HUDEP-2 (cell line): Measurements from ENCODE around the gene ANKS6.
A peak's percentile ranks its signal among the peaks of the same experiment; 100 is the strongest.

Experiments used
- DNase-seq, 76 experiments: peaks; one replicate each; lab custom pipeline; 2025; ENCODE audit not compliant: unreplicated experiment in 76 of 76; lab: John Stamatoyannopoulos, UW

Gene ANKS6

DNA sequence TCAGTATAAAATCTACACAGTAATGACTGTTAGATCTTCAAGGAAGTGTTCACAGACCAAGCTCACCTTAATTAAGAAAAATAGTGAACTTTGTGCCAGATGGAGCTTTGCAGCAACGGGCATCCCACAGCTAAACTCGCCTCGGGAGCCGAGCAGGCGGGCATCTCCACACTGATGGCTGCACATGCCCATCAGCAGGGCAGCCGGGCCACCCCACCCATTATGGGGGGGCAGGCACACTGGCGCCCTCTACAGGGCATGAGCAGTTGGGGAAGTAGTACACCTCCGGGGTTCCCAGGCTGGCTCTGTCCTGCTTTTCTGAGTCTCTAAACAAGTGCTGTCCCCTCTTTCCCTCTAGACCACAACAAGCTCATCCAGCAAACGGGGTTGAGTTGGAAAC, 21.6 kb downstream of the ANKS6 start:
- DNase-seq, result peak in 17 of 76 experiments; percentile 2 to 38 (median 7)

DNA sequence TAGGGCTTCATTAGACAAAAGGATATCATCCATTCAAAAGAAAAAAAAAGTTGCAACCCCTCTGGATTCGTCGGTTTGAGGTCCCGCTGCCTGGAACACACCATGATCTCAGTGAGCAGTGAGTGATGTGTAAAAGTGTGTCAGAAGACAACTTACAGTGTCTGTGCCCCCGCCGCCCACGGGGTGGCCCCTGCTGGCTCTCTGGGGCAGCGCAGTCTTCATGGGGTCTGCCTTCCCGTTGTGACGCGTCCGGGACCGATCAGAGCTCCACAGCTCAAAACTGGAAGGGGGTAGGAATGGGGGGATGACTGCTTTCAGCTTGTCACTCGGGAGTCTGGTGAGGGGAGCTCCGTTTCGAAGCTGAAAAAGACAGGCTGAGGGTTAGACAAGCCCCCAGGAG, 22.6 kb downstream of the ANKS6 start:
- DNase-seq, result no peak

DNA sequence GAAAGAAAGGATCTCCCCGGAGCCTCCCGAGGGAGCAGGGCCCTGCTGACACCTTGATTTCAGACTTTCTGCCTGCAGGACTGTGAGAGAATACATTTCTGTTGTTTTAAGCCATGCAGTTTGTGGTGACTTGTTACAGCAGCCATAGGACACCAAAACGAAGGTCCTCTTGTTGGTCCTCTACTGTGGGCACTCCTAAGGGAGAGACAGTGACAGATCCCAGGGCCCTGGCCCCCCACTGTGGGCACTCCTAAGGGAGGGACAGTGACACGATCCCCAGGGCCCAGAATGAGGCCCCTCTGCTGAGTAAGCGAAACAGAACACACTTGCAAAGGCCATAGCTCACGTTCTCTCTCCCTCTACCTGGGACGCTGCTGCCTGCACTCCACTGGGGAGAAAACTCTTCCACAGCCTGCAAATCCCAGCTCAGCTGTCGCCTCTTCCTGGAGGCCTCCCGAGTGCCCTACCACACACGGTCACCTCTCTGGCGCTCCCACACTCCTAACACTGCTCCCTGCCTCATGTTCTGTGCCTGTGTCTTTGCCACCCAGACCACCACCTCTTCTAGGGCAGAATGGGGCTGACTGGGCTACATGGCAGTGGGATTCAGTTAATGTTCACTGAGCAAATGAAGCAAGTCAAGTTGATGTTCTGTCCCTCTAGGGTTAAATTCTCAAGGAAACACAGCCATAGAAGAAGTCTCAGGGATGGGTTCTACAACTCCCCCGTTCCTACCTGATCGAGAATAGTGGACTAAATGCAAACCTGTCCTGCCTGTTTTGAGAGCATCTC, 23.8 kb downstream of the ANKS6 start:
- no peak for DNase-seq

DNA sequence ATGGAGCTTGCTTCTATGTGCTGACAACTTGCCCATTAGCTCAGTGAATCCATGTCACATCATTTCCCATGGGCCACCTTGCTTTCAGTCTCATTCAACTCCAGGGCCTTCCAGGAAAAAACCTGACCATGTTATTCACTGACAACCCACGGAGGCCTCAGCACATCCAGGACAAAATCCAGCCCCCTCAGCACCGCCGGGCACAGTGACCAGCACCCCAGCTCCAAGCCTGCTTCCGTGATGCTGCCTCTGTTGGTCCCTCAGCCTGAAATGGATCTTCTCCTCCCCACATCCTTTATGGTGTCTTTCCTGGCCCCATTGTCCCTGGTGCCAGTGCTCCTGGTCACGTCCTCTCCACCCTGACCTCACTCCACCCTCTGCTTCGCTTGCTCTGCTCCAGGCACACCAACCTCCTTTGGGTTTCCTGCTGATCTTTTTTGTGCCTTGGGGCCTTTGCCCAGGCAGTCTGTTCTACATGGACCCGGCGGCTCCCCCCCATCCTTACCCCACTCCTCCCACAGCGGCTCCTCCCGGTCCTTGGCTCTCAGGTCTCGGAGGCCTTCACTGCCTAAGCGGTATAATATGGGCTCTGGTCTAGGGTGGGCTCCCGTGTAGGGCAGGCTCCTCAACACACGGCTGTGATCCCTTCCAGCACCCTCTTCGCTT, 25.0 kb downstream of the ANKS6 start:
- DNase-seq, result no peak

DNA sequence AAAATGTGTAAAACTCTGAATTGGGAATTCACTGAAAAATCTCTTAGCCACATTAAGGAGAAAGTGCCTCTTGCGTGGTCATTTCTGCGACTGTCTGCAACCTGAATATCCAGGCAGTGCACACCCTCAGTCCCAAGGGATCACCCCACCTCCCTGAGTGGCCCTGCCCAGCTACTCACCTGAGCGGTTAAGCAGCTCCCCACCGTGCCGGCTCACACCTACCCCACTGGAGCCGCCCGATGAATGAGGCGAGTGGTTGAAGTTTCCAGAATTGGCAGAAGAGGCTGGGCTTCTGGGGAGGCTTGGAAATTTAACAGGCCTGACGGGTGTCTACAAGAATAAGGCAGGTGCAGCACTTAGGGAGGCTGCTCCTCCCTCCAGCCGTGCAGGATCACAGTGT, 25.6 kb downstream of the ANKS6 start:
- DNase-seq, result no peak

DNA sequence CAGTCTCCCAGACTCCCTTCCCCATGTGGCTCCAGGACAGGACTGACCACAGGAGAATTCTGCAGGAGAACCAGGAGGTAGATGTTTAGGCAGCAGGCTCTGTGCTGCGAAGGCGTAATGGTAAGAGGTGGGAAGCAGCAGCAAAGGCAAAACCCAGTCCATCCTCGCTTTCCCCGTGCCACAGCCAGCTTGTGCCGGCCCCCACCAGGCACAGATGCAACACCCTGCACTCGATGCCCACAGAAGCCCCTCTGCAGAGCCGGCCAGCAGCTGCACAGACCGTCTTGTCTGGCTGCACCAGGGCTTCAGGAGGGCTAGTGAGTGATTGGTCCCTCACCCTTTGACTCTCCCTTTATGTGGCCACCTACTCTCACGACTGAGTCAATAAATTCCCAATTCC, 28.0 kb downstream of the ANKS6 start:
- no peak for DNase-seq

DNA sequence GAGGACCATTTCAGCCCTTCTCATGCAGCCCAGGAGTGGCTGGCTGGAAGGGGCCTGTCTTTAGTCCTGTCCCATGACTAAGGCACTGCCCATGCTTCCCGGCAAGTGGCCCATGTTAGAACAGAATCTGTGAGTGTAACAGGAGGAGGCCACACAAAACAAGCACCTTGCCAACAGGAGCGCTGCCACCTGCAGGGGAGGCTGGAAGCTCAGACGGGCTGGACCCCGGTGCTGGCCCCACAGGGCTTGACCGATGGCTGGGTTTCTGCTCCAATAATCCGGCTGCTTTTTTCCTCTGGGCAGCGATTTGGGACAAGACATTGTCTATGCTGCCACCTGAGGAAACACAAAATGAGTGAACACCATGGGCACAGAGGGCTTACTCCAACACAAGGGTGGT, 28.4 kb downstream of the ANKS6 start:
- no peak for DNase-seq

DNA sequence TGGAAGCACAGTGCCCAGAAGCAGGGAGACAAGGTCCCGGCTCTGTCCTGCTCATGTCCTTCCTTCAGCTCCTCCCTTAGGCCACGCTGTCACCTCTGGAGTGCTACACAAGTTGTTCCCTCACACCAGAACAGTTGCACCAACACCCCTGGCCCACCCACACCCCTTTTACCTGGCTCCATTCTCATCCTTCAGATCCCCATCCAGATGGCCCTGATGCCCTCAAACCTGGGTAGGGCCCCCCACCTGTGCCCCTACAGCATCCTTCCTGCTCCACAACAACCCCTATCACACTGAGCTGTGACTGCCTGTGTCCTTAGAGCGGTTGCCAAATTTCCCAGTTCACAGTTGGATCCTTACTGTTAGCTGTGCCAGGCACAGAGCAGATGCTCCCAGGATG, 29.2 kb downstream of the ANKS6 start:
- DNase-seq, result no peak

DNA sequence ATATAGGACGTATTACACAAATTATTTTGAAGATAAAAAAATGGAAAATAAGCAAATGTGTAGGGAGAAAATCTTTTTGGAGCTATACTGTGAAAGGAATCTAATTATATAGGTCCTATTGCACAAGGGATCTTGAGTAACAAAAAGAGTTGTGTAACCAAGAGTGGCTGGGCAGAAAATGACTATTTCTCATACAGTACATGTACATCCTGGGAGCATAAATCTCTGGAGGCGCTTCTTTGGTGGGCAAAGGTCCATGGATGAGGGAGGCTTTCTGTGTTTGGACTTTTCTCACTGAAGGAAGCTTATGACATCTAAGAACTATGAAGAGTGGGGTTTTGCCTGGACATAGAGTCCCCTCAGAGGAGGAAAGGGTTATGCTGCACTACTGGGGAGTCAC, 29.8 kb downstream of the ANKS6 start:
- no peak for DNase-seq

DNA sequence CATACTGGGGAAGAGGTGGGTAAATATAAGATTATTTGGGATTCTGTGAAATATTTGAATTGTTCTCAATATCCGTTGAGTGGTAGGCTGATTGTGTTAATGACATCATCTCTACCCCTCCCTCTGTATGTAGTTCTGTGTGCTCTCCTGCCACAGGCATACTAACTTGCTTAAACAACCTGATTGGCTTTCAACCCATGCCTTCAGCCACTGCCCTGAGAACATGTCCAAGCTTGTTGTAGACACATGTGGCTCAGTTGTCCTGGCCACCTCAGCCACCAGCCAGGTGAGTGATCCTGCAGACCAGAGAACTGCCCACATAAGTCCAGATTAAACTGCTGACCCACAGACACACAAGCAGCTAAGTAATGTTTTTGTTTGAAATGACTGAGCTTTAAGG, 31.1 kb downstream of the ANKS6 start:
- no peak for DNase-seq

DNA sequence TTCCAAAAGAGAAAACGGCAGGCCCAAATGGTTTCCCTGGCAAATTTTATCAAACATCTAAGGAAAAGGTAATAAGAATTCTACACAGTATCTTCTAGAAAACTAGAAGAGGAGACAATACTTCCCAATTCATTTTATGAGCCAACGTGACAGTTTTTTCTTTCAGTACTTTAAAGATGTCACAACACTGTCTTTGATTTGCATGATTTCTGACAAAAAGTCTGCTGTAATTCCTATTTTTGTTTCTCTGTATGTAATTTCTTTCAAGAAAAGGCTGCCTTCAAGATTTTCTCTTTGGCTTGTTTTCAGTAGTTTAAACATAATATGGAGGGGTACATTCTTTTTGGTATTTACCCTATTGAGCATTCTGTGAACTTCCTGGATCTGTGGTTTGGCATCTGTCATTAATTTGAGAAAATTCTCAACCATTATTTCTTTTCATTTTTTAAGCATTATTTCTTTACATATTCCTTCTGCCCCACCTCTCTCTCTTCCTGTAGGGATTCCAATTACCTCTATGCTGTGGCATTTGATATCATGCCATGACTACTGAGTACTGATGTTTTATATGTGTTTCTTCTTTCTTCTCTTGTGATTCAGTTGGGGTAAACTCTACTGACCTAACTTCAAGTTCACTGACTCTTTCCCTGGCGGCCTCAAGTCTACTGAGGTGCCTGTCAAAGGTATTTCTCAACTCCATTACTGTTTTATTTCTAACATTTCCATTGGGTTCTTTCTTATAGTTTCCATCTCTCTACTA, 32.2 kb downstream of the ANKS6 start:
- DNase-seq, result no peak

DNA sequence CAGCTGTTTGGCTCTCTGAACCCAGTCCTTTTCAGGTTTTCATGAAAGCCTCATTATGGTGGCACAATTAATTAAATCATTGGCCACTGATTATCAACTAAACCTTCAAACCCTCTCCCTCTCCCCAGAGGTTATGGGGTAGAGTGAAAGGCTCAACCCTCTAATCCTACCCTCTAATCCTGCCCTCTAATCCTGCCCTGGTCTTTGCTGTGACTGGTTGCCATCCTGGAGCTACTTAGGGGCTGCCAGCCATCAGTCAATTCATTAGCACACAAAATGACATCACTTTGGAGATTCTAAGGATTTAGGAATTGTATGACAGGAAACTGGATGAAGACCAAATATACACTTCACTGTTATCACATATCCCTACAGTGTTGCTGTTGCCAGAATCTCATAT, 36.1 kb downstream of the ANKS6 start:
- no peak for DNase-seq

DNA sequence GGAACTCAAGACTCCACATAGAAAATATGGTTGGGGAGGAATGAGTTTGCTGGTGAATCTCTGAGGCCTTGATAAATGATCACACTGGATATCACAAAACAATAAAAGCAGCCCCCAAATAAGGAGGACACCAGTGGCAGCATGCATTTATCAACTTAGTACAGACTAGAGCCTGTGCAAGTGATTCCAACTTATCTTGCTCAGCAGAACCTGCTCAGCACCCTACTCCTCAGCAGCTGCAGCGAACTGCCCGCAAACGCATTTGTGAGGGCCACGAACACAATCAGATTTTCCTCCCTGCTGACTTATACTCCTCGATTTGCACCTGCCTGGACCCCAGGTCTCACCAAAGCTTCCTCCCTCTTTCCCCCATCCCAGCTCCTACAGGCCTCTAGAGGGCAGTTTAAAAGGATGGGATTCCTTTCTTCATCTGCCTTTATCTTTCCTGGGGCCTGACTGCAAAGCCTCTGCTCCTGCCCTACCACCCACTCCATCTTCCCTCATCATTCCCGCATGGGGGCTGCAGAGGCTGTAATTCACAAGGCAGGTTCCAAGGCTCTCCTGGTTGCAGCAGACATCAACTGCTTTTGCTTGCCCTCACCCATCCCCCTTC, 41.2 kb downstream of the ANKS6 start:
- no peak for DNase-seq

DNA sequence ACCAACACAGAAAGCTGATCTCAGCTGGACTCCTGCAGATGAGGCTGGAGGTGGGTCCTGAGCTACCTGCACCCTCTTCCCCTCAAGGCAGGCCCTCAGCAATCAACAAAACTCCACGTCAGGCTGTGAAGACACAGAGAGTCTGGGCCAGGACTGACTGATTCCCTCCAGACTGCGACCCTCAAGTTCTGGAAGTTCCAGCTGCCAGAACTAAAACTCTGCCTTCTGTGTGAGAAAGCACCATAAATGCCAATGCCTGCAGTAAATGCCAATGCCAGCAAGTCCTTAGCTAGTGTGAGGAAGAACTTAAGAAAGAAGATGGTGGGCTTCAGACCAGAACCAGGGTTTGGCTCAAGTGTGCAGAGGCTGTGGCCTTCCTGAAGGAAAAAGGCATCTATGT, 45.1 kb downstream of the ANKS6 start:
- no peak for DNase-seq

DNA sequence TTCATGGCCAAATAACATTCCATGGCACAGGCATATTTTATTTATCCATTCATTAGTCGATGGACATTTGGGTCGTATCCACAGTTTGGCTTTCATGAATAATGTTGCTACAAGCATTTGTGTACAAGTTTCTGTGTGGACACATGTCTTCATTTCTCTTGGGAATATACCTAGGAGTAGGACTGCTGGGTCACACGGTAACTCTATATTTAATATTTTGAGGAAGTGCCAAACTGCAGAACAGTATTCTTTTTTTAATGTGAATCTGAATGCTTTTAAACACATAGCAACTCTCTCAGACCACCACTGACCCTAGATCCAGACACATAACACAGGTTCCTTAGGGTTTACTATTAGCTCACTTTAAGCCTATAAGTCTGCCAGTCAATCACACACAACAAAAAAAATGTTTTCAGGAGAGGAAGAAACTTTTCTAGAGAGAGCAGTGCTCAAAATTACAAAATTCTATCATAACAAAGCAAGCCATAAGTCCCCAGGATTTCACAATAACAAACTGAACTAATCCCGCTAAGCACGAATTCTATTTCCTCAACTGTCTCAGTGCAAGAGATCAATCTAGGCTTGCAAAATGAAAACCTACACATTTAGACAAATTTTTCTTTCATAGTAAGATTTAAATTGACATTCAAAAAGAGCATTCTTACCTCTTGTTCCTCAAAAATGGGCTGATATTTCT, 45.8 kb downstream of the ANKS6 start:
- no peak for DNase-seq

DNA sequence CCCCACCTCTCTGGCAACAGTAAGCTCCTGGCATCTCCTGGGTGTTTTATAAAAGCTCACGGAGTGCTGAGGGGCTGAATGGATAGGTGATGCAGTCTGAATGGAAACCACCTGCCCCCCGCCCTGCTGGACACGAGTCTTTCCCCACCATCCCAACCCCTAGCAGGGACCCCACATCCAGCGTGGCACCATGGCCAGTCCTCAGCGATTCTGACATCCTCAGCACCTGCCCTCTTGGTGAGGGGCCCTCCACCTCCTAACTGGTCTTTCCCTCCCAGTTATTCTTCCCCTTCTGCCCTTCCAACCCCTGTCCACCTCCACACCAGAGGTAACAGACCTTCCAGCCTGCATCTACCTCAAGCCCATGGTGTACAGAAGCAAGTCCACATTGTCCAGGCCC, 48.9 kb downstream of the ANKS6 start:
- no peak for DNase-seq

DNA sequence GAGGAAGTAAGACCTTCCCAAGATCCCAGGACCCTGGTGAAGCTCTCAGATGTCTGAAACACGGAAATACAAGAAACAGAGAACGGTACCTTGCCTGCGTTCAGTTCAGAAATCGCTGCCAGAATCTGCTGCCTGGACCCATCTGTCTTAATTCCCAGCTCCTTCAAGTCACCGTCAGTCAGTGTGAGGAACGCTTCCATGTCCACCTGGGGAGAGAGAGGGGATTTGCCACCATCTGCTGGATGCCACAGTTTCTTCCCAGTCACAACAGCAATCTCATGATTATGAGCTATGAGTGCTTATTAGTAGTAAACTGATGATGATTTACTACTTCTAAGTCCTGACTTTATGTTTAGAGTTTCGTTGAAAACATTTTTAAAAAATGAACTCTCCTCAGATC, 50.9 kb downstream of the ANKS6 start:
- no peak for DNase-seq

DNA sequence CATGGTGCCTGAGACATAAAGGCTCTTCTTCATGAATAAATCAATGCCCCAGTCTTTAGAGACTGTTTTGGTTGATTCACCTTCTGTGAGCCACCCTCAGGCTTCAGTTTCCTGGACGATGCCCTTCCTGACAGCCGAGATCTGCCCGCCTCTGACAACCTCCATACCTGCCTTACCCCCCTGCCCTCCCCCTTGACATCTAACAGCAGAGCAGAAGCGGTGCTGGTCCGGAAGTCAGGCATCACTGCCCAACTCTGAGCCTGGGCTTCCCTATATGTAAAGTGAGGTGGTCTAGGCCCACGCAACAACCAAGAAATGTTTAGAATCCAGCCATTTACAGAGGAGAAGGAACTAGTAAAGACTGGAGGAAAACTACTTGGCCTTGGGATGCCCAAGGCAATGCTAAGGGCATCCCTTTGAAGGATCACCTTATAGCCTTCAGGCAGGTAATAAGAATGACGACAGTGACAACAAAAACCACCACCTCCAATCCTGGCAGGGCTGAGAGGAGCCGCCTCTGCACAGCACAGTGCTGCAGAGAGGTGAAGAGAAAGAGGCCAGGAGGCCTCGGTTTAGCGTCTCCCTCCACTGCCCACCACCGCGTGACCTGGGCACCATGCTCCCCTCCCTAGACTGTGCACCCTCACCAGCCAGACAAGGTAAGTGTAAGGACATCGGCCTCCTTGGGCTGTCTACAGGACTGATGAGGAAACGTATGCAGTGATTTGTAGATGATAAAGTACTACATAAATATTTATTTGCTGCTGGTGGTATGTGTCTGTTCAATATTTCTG, 52.3 kb downstream of the ANKS6 start:
- DNase-seq, result no peak

DNA sequence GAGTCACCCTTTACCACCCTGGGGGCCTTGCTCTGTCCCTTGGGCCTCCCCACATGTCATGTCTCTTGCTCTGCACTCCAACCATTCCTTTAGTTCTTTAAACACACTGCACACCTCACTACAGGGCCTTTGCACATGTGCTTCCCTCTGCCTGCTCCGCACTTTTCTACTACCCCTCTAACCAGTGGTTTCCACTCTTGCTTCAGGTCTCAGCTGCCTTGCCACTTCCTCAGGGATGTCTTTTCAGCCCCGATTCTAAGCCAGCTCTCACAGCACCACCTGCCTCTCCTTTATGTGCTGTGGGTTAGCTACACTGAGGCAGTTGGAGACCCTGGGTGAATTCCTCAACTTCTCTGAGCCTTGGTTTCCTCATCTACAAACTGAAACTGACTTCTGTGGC, 53.0 kb downstream of the ANKS6 start:
- DNase-seq, result no peak
